Type B pancreatic cell (in vitro differentiated cells): ENCODE results near the gene CEBPE. TPM values are rescaled to one million over a fixed set of nuclear protein-coding genes. Genes with fewer than 3 reads are reported as not detected.

ENCODE experiments used
- DNase-seq: peaks from one replicate; pipeline ENCODE4 v3.0.0; 2021; ENCODE audit warnings: mixed read lengths; ENCODE audit not compliant: unreplicated experiment; ENCODE audit errors: extremely low spot score
- H3K27ac Mint-ChIP-seq: 2 replicates; pipeline ENCODE4 v1.8.0; 2021; ENCODE audit warnings: mild to moderate bottlenecking, mixed read lengths
- H3K27me3 Mint-ChIP-seq: 2 replicates; pipeline ENCODE4 v1.8.0; 2021; ENCODE audit warnings: mixed read lengths
- H3K36me3 Mint-ChIP-seq: 2 replicates; pipeline ENCODE4 v1.8.0; 2021; ENCODE audit warnings: mixed read lengths
- H3K4me1 Mint-ChIP-seq: one replicate; pipeline ENCODE4 v1.8.0; 2021; ENCODE audit warnings: mixed read lengths; ENCODE audit not compliant: unreplicated experiment
- H3K4me3 Mint-ChIP-seq: 2 replicates; pipeline ENCODE4 v1.8.0; 2021; ENCODE audit warnings: mild to moderate bottlenecking, mixed read lengths
- H3K9me3 Mint-ChIP-seq: 2 replicates; pipeline ENCODE4 v1.8.0; 2021; ENCODE audit warnings: mixed read lengths
- total RNA-seq: library from RNA; stranded (reverse); gene quantifications from 2 replicates; pipeline ENCODE4 v1.2.1, GENCODE V29; 2021; ENCODE audit warnings: low replicate concordance
- TF ChIP-seq, protein P1 (sequence below): fragments of 200-600 bp; sonication (generic); conservative IDR thresholded peaks from 2 replicates; pipeline ENCODE4 v1.5.0; 2021; ENCODE audit warnings: antibody characterized with exemption, mild to moderate bottlenecking

The CEBPE gene
- total RNA-seq, 1 donor from 2014 or later = not detected

DNA sequence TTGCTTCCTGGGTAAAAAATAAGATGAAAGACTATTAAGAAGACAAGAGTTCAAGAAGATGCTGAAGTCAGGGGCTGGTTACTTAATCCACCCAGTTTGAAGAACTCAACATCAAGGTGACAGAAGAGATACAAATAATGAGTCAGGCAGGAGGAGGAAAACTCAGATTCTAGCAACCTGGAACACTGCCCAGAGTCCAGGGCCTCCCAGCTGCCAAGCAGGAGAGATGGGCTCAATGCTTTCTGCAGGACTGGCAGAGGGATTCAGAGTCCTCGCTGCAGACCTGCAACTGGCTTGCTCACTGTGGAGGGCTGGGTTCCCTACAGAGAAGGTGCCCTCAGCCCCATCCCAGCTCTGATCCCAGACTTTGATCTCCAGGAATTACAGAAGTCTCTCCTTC, 28.6 kb upstream of the CEBPE start:
- no peaks in the 10 kb centered on the region for H3K27me3 Mint-ChIP-seq
- peaks cover 17% of the 10 kb centered on the region for H3K36me3 Mint-ChIP-seq
- TF ChIP-seq, protein P1, sequence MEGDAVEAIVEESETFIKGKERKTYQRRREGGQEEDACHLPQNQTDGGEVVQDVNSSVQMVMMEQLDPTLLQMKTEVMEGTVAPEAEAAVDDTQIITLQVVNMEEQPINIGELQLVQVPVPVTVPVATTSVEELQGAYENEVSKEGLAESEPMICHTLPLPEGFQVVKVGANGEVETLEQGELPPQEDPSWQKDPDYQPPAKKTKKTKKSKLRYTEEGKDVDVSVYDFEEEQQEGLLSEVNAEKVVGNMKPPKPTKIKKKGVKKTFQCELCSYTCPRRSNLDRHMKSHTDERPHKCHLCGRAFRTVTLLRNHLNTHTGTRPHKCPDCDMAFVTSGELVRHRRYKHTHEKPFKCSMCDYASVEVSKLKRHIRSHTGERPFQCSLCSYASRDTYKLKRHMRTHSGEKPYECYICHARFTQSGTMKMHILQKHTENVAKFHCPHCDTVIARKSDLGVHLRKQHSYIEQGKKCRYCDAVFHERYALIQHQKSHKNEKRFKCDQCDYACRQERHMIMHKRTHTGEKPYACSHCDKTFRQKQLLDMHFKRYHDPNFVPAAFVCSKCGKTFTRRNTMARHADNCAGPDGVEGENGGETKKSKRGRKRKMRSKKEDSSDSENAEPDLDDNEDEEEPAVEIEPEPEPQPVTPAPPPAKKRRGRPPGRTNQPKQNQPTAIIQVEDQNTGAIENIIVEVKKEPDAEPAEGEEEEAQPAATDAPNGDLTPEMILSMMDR = no peak
- H3K4me1 Mint-ChIP-seq = peaks cover 11% of the 10 kb centered on the region
- no peak overlapping the region for H3K4me3 Mint-ChIP-seq
- no peaks in the 10 kb centered on the region for H3K9me3 Mint-ChIP-seq
- no peak for DNase-seq
- H3K27ac Mint-ChIP-seq = no peak overlapping the region

DNA sequence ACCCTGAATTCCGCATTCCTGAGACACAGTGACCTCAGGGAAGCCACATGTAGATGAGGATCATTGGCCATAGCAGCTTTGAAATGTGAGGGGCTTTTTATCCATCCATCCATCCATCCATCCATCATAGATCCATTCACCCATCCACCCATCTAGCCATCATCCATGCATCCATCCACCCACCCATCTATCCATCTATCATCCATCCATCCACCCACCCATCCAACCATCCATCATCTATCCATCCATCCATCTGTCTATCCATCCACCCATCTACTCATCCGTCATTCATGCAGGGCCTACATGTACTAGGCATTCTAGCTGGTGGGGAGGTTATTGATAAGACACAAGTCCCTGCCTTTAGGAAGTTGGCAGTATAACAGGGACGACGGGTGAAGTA, 27.9 kb upstream of the CEBPE start:
- TF ChIP-seq, protein P1 = no peak
- Mint-ChIP-seq H3K27me3 (no peaks in the 10 kb centered on the region), H3K4me1 (peaks cover 12% of the 10 kb centered on the region), H3K4me3 (no peak overlapping the region), H3K36me3 (peaks cover 17% of the 10 kb centered on the region), H3K9me3 (no peaks in the 10 kb centered on the region), H3K27ac (no peak overlapping the region)
- DNase-seq = no peak

DNA sequence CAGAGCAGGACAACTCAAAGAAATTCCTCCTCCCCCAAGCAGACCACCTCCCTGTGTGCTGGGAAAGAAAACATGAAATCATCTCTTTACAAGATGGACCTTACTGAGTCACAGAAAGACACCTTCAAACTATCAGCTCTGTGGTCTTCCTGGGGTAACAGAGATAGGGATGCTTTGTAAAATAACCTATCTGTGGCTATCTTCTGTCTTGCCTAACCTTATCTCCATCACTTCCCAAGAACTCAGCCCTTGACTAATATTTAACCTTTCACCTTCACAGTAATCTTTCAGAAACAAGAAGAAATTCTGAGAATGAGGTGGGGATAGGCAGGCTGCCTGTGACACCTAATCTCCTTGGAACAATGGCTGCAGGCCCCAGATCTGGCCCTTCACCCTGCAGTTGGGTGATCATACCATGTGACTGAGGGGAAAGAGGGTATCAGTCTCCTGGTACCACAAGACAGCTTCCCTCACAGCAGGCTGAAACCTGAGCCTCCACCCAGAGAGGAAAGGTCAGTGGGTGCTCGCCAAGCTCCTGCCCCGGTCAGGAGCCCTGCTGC, 27.4 kb upstream of the CEBPE start:
- H3K4me3 Mint-ChIP-seq = no peak overlapping the region
- no peak for DNase-seq
- peaks cover 17% of the 10 kb centered on the region for H3K4me1 Mint-ChIP-seq
- no peak overlapping the region for H3K27ac Mint-ChIP-seq
- H3K36me3 Mint-ChIP-seq = peaks cover 17% of the 10 kb centered on the region
- no peaks in the 10 kb centered on the region for H3K9me3 Mint-ChIP-seq
- TF ChIP-seq, protein P1 = no peak
- no peaks in the 10 kb centered on the region for H3K27me3 Mint-ChIP-seq

DNA sequence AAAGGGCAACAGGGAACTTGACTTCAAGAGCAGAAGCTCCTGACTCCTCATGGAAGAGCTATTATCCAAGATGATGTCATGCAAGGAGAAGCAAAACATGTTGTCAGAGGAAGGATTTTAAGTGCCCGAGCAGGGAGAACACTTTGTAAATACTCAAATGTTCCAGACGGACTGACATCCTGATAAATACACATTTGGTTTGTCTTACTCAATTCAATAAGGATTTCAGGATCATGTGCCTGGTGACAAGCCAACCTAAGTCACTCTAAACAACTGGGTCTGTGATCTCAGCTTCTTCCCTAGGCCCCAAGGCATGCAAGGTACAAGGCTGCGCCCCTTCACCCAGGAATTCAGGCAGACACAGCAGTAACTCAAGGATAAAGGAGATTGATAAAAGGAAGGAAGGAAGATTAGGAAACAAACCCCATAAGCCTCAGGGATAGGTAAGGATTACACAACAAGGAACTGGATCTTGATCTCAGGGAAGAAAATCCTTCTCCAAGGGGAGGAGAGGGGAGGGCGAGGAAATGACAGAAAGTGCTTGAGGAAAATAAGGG, 26.8 kb upstream of the CEBPE start:
- TF ChIP-seq, protein P1 = no peak
- Mint-ChIP-seq H3K36me3 (peaks cover 17% of the 10 kb centered on the region), H3K4me3 (no peak overlapping the region), H3K27me3 (no peaks in the 10 kb centered on the region), H3K9me3 (no peaks in the 10 kb centered on the region), H3K4me1 (peaks cover 17% of the 10 kb centered on the region), H3K27ac (peak overlapping the region; percentile 29)
- no peak for DNase-seq

DNA sequence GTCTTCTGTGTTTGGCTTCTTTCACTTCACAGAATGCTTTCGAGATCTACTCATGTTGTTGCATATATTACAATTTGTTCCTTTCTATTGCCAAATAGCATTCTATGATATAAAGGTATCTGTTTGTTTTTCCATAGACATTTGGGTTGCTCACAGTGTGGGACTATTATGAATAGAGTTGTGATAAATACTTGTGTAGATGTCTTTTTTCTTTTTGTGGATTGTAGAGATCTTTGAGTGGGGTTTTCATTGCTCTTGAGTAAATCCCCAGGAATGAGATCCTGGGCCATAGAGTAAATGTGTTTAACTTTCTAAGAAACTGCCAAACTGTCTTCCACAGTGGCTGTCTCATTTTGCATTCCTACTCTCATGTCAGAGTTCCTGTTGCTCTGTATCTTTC, 24.9 kb upstream of the CEBPE start:
- no peak for DNase-seq
- H3K36me3 Mint-ChIP-seq = peaks cover 20% of the 10 kb centered on the region
- peaks cover 12% of the 10 kb centered on the region for H3K4me1 Mint-ChIP-seq
- H3K27ac Mint-ChIP-seq = no peak overlapping the region
- no peak overlapping the region for H3K4me3 Mint-ChIP-seq
- H3K27me3 Mint-ChIP-seq = no peaks in the 10 kb centered on the region
- TF ChIP-seq, protein P1 = no peak
- no peaks in the 10 kb centered on the region for H3K9me3 Mint-ChIP-seq
